Measurements from ENCODE around the gene PMM1.

PMM1 gene

GRCh38 chr22:41571786-41572185 is 17.9 kb downstream of the PMM1 start:
- Histone ChIP-seq H3K4me3 (ENCODE audit: low read depth, low read length) (no peak overlapping the region), H3K27ac (no peak overlapping the region), H3K27me3 (replicated peaks) (no peaks in the 10 kb centered on the region), H3K36me3 (replicated peaks) (peaks cover 4% of the 10 kb centered on the region)
- TF ChIP-seq CTCF (IDR thresholded peaks at IDR 0.05; ENCODE audit: low read depth, low read length, missing control alignments): no peak
- no peak for DNase-seq
- in situ Hi-C loops (cut with HindIII; ENCODE audit: low pct_ligation_motif_present, low sequenced_read_pairs): no loop called here

GRCh38 chr22:41570221-41570620 is 19.4 kb downstream of the PMM1 start:
- DNase-seq: no peak
- H3K27ac ChIP-seq: no peak overlapping the region
- H3K27me3 ChIP-seq (replicated peaks): no peaks in the 10 kb centered on the region
- no peak overlapping the region for H3K4me3 ChIP-seq (ENCODE audit: low read depth, low read length)
- in situ Hi-C loops (cut with HindIII; ENCODE audit: low pct_ligation_motif_present, low sequenced_read_pairs): no loop called here
- no peaks in the 10 kb centered on the region for H3K36me3 ChIP-seq (replicated peaks)
- TF ChIP-seq CTCF (IDR thresholded peaks at IDR 0.05; ENCODE audit: low read depth, low read length, missing control alignments): no peak

- no peaks in the 10 kb centered on the region for H3K36me3 ChIP-seq (replicated peaks)
- no peak for DNase-seq
- no peaks in the 10 kb centered on the region for H3K27me3 ChIP-seq (replicated peaks)
- H3K27ac ChIP-seq: no peak overlapping the region
- TF ChIP-seq CTCF (IDR thresholded peaks at IDR 0.05; ENCODE audit: low read depth, low read length, missing control alignments): no peak
- in situ Hi-C loops (cut with HindIII; ENCODE audit: low pct_ligation_motif_present, low sequenced_read_pairs): no loop called here
- no peak overlapping the region for H3K4me3 ChIP-seq (ENCODE audit: low read depth, low read length)
Observed at GRCh38 chr22:41568811-41569210, 20.8 kb downstream of the PMM1 start.

- no peak for TF ChIP-seq CTCF (IDR thresholded peaks at IDR 0.05; ENCODE audit: low read depth, low read length, missing control alignments)
- Histone ChIP-seq H3K27ac (no peak overlapping the region), H3K4me3 (ENCODE audit: low read depth, low read length) (no peak overlapping the region), H3K27me3 (replicated peaks) (no peaks in the 10 kb centered on the region), H3K36me3 (replicated peaks) (no peaks in the 10 kb centered on the region)
- in situ Hi-C loops (cut with HindIII; ENCODE audit: low pct_ligation_motif_present, low sequenced_read_pairs): no loop called here
- no peak for DNase-seq
Observed at GRCh38 chr22:41567512-41567768, 22.2 kb downstream of the PMM1 start.

GRCh38 chr22:41565403-41566054 is 24.1 kb downstream of the PMM1 start:
- no peaks in the 10 kb centered on the region for H3K27me3 ChIP-seq (replicated peaks)
- H3K27ac ChIP-seq: peak overlapping the region; percentile 58
- H3K36me3 ChIP-seq (replicated peaks): no peaks in the 10 kb centered on the region
- in situ Hi-C loops (cut with HindIII; ENCODE audit: low pct_ligation_motif_present, low sequenced_read_pairs): no loop called here
- no peak overlapping the region for H3K4me3 ChIP-seq (ENCODE audit: low read depth, low read length)
- TF ChIP-seq CTCF (IDR thresholded peaks at IDR 0.05; ENCODE audit: low read depth, low read length, missing control alignments): no peak
- DNase-seq: peak; percentile 82

- H3K4me3 ChIP-seq (ENCODE audit: low read depth, low read length): no peak overlapping the region
- no peak overlapping the region for H3K27ac ChIP-seq
- no peak for TF ChIP-seq CTCF (IDR thresholded peaks at IDR 0.05; ENCODE audit: low read depth, low read length, missing control alignments)
- H3K36me3 ChIP-seq (replicated peaks): no peaks in the 10 kb centered on the region
- in situ Hi-C loops (cut with HindIII; ENCODE audit: low pct_ligation_motif_present, low sequenced_read_pairs): no loop called here
- no peak for DNase-seq
- no peaks in the 10 kb centered on the region for H3K27me3 ChIP-seq (replicated peaks)
Observed at GRCh38 chr22:41564563-41564962, 25.1 kb downstream of the PMM1 start.

Measured in brain microvascular endothelial cell (primary cell).